GM19395 (cell line): ENCODE results near the gene TAGLN.
"Not testable (repeated sequence)": the region's sequence is repeated elsewhere in the genome, so short reads cannot be mapped to it uniquely, and the experiment has no call there.

ENCODE experiments used
- ATAC-seq: cut with Tn5 transposase; IDR thresholded peaks from one replicate; pipeline ENCODE4 v1.9.1; 2021; ENCODE audit warnings: mild to moderate bottlenecking, moderate library complexity; ENCODE audit not compliant: unreplicated experiment

Gene TAGLN

GRCh38 chr11:117195258-117195657 is 3.9 kb upstream of the TAGLN start:
- no peak for ATAC-seq

- no peak for ATAC-seq
Observed at GRCh38 chr11:117195761-117196160, 3.4 kb upstream of the TAGLN start.

DNA sequence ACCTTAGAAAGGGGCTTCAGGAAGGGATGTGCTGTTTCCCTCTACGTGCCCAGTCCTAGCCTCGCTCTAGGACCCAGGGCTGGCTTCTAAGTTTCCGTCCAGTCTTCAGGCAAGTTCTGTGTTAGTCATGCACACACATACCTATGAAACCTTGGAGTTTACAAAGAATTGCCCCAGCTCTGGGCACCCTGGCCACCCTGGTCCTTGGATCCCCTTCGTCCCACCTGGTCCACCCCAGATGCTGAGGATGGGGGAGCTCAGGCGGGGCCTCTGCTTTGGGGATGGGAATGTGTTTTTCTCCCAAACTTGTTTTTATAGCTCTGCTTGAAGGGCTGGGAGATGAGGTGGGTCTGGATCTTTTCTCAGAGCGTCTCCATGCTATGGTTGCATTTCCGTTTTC is 2.2 kb upstream of the TAGLN start:
- no peak for ATAC-seq

DNA sequence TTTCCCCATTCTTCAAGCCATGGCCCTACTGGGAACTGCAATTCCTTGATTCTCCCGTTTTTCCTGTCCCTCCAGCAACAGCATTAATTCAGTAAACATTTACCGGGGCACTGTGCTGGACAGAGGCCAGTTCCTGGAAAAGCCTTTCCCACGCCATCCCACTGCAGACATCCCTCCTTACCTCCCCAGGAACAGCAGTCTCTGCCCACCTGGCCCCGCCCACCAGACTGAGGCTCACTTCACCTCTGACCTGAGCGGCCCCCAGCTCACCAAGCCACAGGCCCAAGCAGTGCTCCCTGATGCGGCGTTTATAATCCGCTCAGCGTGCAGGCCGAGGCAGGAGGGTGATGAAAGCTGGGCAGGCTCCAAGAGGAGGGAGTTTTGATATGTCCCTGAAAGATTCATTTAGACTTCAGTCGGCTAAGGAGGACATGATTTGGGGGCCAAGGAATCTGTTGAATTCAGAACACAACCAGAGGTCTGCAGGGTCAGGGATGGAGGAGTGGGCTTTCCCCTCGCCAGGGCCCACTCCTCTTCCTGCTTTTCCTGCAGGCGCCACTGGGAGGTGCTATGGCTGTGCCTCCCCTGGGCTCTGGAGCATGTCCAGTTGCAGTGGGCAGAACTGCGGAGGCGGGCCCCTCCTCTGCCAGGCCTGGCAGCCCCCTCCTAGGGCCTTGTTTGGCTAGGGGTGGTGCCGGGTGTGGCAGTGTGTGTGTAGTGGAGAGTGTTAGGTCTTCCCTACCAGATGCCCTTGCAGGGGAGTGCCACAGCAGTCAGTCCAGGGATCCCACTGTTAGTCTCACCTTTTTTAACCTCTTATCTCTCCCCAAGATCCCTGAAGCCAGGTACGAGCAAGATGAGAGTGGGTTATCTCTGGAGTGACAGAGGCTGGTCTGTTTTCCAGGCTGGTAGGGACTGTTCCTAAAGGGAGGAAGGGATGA is 1.4 kb upstream of the TAGLN start:
- no peak for ATAC-seq

DNA sequence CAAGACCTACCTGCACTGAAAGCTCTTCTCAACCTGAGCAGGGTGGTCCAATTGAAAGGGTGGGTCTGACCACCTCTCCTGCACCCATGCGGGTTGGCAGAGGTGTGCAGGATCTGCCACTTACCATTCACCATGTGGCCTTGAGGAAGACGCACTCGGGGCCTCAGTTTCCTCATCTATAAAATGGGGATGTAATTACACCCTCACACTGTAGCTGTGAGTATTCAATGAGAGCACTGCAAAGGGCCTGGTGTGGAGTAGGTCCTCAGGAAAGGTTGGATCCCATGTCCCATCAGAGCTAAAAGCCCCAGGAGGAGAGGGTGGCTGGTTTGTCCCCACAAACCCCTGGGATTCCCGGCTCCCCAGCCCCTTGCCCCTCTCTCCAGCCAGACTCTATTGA is 557 bp upstream of the TAGLN start:
- ATAC-seq: no peak

GRCh38 chr11:117199916-117200812 is 994 bp downstream of the TAGLN start:
- no peak for ATAC-seq

DNA sequence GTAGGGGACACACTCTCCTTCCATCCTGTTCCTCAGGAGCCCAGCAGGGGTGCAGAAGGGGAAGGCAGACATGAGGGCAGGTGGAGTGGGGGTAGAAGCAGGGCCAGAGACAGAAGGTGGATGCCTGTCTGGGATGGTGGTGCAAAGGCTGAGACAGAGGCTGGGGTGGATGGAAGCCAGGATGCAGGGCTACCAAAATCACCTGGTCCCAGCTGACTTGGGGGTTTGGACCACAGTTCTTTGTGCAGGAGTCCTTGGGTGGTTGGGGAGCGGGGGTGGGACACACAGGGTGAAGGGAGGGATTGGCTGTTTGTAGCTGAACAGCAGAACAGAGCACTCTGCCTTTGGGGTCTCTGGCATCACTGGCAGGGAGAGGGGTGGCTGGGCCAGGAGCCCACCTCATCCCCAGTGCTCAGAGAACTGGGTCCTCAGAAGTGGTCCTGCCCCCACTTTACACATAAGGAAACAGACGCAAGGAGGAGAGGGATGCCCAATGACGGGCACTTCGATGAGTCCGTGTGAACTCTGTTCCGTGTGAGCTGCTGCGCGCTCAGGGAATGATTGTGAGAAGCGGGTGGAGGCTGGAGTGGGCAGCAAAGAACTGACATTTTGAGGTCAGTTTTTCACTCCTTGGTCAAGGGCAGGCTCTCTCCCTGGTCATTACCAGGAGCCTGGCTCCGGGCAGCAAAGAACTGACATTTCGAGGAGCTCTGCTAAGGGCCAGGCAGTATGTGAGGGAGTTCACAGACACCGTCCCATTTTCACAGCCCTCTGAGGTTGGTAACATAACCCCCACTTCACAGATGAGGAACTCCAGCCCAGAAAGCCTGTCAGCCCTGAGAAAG is 1.9 kb downstream of the TAGLN start:
- ATAC-seq: no peak

- no peak for ATAC-seq
Observed at GRCh38 chr11:117201658-117202305, 2.6 kb downstream of the TAGLN start.

DNA sequence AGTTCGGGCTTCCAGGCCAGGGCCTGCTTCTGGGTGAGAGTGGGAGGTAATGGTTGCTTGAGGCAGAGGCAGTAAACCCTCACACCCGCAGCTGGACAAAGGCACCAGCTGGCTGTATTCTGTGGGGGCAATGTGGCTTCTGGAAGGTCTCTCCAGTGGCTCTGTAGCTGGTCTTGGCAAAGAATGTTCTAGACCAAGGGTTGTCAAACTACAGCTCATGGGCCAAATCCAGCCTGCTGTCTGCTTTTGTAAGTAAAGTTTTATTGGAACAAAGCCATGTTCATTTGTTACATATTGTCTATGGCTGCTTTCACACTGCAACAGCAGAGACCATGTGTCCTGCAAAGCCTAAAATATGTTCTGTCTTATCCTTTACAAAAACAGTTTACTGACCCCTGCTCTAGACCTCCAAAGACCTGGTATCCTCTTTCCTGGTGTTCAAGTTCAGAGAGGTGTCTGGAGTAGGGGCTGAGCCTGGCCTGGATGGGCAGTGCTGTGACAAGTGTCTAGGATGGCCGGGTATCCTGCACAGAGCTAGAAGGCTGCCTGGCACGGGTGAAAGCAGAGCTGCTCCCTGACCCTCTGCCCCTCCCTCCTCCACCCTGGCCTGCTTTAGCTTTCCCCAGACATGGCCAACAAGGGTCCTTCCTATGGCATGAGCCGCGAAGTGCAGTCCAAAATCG is 3.4 kb downstream of the TAGLN start:
- no peak for ATAC-seq

DNA sequence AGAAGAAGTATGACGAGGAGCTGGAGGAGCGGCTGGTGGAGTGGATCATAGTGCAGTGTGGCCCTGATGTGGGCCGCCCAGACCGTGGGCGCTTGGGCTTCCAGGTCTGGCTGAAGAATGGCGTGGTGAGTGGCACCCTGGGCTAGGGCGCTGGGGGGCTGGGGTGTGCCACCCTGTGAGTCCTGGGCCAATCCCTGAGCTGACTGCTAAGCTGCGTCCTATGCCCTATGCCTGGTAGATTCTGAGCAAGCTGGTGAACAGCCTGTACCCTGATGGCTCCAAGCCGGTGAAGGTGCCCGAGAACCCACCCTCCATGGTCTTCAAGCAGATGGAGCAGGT is 3.9 kb downstream of the TAGLN start:
- no peak for ATAC-seq

GRCh38 chr11:117204283-117205080 is 5.3 kb downstream of the TAGLN start:
- no peak for ATAC-seq

- ATAC-seq: no peak
Observed at GRCh38 chr11:117205211-117205818, 6.1 kb downstream of the TAGLN start.

DNA sequence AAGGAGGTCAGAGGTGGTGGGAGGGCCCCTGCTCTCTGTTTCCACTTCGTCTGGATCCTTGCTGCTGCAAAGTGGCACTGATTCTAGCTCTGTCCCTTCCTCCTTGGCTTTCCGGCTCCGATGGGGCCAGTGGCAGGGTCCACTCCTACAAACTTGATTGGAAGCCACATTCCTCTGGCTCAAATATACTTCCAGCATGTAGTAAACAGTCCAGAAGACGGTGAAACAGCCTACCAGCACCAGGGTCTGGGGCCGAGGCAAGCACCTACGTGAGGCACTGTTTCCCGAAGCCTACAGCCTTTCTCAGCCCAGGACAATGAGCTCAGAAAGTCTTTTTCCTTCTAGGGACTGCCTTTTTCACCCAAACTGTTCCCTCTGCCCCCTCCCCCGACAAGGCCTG is 6.9 kb downstream of the TAGLN start:
- not testable (repeated sequence) for ATAC-seq

DNA sequence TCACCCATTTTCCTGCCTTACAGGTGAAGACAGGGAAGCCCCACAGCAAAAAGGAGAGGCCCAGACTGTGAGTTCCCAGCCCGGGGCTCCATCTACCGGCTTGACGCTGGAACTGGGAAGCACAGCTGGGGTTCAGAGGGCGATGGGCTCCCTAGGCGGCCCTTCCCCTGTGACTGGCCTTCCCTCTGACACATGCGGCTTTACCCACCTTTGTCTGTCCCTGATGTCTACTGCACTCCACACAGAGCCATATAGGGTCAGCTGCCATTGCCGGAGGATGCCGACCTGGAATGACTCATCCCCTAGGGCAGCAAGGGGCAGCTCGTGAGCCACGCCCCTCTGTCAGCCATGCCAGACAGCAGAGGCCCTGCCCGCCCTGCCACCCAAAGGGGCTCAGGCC is 7.7 kb downstream of the TAGLN start:
- not testable (repeated sequence) for ATAC-seq

GRCh38 chr11:117207481-117207880 is 8.3 kb downstream of the TAGLN start:
- not testable (repeated sequence) for ATAC-seq

GRCh38 chr11:117208710-117209109 is 9.5 kb downstream of the TAGLN start:
- ATAC-seq: not testable (repeated sequence)

- not testable (repeated sequence) for ATAC-seq
Observed at GRCh38 chr11:117209351-117210125, 10.4 kb downstream of the TAGLN start.

- no peak for ATAC-seq
Observed at GRCh38 chr11:117210620-117211019, 11.4 kb downstream of the TAGLN start.
